Karpas-422 (cell line): ENCODE results near the gene PLXNB1. TPM values are rescaled to one million over a fixed set of nuclear protein-coding genes. Genes with fewer than 3 reads are reported as not detected.
A peak's percentile ranks its signal among the peaks of the same experiment; 100 is the strongest.

Experiments
- DNase-seq: peaks from one replicate; pipeline ENCODE4 v3.0.0-alpha.2; 2015
- H2AFZ ChIP-seq: fragments of 200-600 bp; sonication (generic); 2 replicates; pipeline ENCODE4 v1.6.1; 2014; ENCODE audit warnings: antibody characterized with exemption, low read length, mixed read lengths
- H3K27ac ChIP-seq: fragments of 200-600 bp; sonication (generic); 2 replicates; pipeline ENCODE4 v1.5.1; 2014; ENCODE audit warnings: mild to moderate bottlenecking, low read length, moderate library complexity
- H3K27me3 ChIP-seq: fragments of 200-600 bp; sonication (generic); 2 replicates; pipeline ENCODE4 v1.6.1; 2014; ENCODE audit warnings: low read length, mixed read lengths
- H3K36me3 ChIP-seq: fragments of 200-600 bp; sonication (generic); 2 replicates; pipeline ENCODE4 v1.6.1; 2014; ENCODE audit warnings: low read length, mixed read lengths; ENCODE audit not compliant: insufficient read depth
- H3K4me1 ChIP-seq: fragments of 200-600 bp; sonication (generic); 2 replicates; pipeline ENCODE4 v1.6.1; 2014; ENCODE audit warnings: mild to moderate bottlenecking, low read length, mixed read lengths
- H3K4me2 ChIP-seq: fragments of 200-600 bp; sonication (generic); 2 replicates; pipeline ENCODE4 v1.6.1; 2014; ENCODE audit warnings: low read length, low read depth, mild to moderate bottlenecking; ENCODE audit not compliant: poor library complexity, severe bottlenecking
- H3K4me3 ChIP-seq: fragments of 200-600 bp; sonication (generic); 2 replicates; pipeline ENCODE4 v1.5.1; 2014; ENCODE audit warnings: mild to moderate bottlenecking, antibody characterized with exemption, low read length, mixed read lengths
- H3K79me2 ChIP-seq: fragments of 200-600 bp; sonication (generic); 2 replicates; pipeline ENCODE4 v1.6.1; 2014; ENCODE audit warnings: mild to moderate bottlenecking, low read length, mixed read lengths
- H3K9ac ChIP-seq: fragments of 200-600 bp; sonication (generic); 2 replicates; pipeline ENCODE4 v1.6.0; 2014; ENCODE audit warnings: low read length
- H3K9me2 ChIP-seq: fragments of 200-600 bp; sonication (generic), shearing (Covaris generic); replicated peaks from 2 replicates; pipeline ENCODE4 v1.6.0; 2014; ENCODE audit warnings: mild to moderate bottlenecking, low read length, moderate library complexity; ENCODE audit not compliant: insufficient read depth
- H3K9me3 ChIP-seq: fragments of 300-700, 200-600 bp; sonication (generic); 2 replicates; pipeline ENCODE4 v1.6.1; 2014; ENCODE audit warnings: low read length, mixed read lengths
- H4K20me1 ChIP-seq: fragments of 200-600 bp; sonication (generic); 2 replicates; pipeline ENCODE4 v1.6.1; 2014; ENCODE audit warnings: mild to moderate bottlenecking, antibody characterized with exemption, low read length, low read depth; ENCODE audit not compliant: insufficient read depth
- total RNA-seq: library from RNA; depleted of rRNA; stranded (reverse); fragments of >200 nt; shearing (Covaris generic); gene quantifications from 2 replicates; pipeline ENCODE4 v1.2.3, GENCODE V29; 2014; ENCODE audit warnings: low replicate concordance

The PLXNB1 gene
- total RNA-seq, 1 experiment from 2014 or later = 34.0 TPM

DNA sequence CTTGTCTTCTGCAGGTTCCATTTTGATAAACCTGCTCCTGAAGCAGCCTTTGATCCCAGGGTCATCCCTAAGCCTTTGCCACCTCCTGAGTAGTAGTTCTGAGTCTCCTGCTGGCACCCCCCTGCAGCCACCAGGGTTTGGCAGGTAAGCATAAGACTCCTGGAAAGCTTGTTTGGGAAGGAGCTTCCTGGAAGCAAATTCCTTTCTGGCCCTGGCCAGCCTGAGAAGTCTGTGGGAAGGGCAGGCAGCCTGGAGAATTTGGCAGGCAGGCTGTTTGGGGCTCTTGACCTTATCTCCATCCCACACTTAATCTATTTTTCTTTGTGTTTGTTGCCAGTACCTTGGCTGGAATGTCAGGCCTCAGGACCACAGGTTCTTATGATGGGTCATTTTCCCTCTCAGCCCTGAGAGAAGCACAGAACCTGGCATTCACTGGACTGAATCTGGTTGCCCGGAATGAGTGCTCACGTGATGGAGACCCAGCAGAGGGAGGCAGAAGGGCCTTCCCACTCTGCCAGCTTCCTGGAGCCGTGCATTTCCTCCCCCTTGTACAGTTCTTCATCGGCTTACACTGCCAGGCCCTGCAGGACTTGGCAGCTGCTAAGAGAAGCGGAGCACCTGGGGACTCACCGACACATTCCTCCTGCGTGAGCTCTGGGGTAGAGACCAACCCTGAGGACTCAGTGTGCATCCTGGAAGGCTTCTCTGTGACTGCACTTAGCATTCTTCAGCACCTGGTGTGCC is 30.1 kb upstream of the PLXNB1 start:
- Histone ChIP-seq H3K4me3 (no peak overlapping the region), H3K9ac (no peak overlapping the region), H3K9me2 (no peaks in the 10 kb centered on the region), H3K4me2 (no peak overlapping the region), H3K4me1 (no peaks in the 10 kb centered on the region), H3K27me3 (no peaks in the 10 kb centered on the region), H3K36me3 (peaks cover 17% of the 10 kb centered on the region; the same call in 1 of the 2 replicates), H4K20me1 (no peaks in the 10 kb centered on the region), H2AFZ (no peak overlapping the region), H3K79me2 (no peaks in the 10 kb centered on the region), H3K27ac (no peak overlapping the region), H3K9me3 (no peaks in the 10 kb centered on the region)
- no peak for DNase-seq

DNA sequence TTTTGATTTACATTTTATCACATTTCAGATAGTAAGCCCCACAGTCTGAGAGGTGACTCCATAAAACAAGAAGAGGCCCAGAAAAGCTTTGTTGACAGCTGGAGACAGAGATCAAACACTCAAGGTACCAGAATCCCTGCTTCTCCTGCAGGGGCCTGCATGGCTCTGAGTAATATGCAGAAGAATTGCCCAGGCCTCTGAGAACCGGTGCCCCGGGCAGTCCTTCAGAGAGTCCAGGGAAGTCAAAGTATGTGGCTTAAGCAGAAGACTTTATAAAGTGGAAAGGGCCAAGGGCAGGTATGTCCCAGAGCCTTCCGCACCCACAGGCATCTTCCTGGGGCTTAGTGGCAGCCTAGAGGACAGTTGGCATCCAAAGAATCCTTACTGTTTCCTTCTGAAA is 29.4 kb upstream of the PLXNB1 start:
- Histone ChIP-seq H2AFZ (no peak overlapping the region), H3K9me2 (no peaks in the 10 kb centered on the region), H3K4me3 (no peak overlapping the region), H3K36me3 (peaks cover 19% of the 10 kb centered on the region), H3K4me1 (no peaks in the 10 kb centered on the region), H3K9ac (no peak overlapping the region), H3K27ac (no peak overlapping the region), H4K20me1 (no peaks in the 10 kb centered on the region), H3K27me3 (no peaks in the 10 kb centered on the region), H3K79me2 (no peaks in the 10 kb centered on the region), H3K9me3 (no peaks in the 10 kb centered on the region), H3K4me2 (no peak overlapping the region)
- DNase-seq = no peak

DNA sequence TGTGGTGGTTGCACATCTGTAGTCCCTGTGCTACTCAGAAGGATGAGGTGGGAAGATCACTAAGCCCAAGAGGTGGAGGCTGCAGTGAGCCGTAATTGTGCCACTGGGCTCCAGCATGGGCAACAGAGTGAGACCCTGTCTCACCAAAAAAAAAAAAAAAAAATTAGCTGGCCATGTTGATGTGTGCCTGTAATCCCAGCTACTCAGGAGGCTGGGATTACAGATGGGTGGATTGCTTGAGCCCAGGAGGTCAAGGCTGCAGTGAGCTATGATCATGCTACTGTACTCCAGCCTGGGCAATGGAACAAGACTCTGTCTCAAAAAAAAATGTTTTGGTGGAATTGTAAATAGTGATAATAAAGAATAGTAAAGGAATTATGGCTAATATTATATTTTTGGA is 26.6 kb upstream of the PLXNB1 start:
- no peak overlapping the region for H2AFZ ChIP-seq
- DNase-seq = no peak
- no peak overlapping the region for H3K4me3 ChIP-seq
- no peak overlapping the region for H3K27ac ChIP-seq
- H3K4me1 ChIP-seq = no peaks in the 10 kb centered on the region
- no peaks in the 10 kb centered on the region for H3K27me3 ChIP-seq
- H4K20me1 ChIP-seq = no peaks in the 10 kb centered on the region
- H3K36me3 ChIP-seq = peaks cover 27% of the 10 kb centered on the region
- no peak overlapping the region for H3K9ac ChIP-seq
- H3K9me2 ChIP-seq = no peaks in the 10 kb centered on the region
- H3K79me2 ChIP-seq = no peaks in the 10 kb centered on the region
- H3K9me3 ChIP-seq = no peaks in the 10 kb centered on the region
- no peak overlapping the region for H3K4me2 ChIP-seq

DNA sequence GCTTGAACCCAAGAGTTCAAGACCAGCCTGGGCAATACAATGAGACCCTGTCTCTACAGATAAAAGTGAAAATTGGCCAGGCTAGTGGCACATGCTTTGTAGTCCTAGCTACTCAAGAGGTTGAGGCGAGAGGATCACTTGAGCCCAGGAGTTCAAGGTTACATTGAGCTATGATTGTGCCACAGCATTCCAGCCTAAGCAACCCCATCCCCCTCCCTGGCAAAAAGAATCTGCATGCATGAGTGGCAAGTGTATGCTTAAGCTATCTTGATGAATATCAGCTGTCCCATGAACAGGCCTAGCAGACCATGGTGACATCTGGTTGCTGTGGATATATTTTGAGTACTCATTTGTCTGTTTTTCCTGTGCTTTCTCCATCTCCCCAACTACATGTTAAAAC is 21.4 kb upstream of the PLXNB1 start:
- peaks cover 29% of the 10 kb centered on the region for H3K79me2 ChIP-seq
- no peak overlapping the region for H3K4me3 ChIP-seq
- no peak overlapping the region for H3K4me2 ChIP-seq
- H2AFZ ChIP-seq = no peak overlapping the region
- H3K27ac ChIP-seq = no peak overlapping the region
- H4K20me1 ChIP-seq = no peaks in the 10 kb centered on the region
- no peaks in the 10 kb centered on the region for H3K9me3 ChIP-seq
- DNase-seq = no peak
- no peaks in the 10 kb centered on the region for H3K27me3 ChIP-seq
- no peaks in the 10 kb centered on the region for H3K9me2 ChIP-seq
- H3K36me3 ChIP-seq = peaks cover 20% of the 10 kb centered on the region
- H3K4me1 ChIP-seq = peaks cover 17% of the 10 kb centered on the region
- no peak overlapping the region for H3K9ac ChIP-seq

DNA sequence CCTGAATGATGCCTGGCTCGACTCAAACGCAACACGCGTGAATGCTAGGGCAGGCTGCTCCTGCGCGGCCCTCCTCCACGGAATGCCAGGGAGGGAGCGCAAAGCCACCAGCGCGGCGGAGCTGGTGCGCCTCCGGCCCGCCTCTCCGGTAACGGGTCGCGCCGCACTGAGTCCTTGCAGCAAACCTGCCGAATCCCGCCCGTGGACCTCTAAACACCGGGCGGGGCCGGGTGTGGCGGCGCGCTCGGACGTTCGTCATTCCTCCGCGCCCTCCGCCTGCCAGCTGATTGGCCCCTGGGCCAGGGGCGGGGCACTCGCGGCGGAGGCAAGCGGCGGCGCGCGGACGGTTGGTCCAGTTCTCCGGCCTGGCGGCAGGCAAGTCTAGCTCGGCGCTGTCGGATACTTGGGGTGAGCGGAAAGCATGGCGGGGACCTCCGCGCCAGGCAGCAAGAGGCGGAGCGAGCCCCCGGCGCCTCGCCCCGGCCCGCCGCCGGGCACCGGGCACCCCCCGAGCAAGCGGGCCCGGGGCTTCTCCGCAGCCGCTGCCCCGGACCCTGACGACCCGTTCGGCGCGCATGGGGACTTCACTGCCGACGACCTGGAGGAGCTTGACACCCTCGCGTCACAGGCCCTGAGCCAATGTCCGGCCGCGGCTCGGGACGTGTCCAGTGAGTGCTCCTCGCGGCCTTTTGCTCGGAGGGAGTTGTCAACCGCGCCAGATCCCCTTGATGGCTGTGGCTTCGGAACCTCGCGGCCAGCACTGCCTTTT is 16.7 kb upstream of the PLXNB1 start, which contains the start of gene ATRIP:
TSS of gene ATRIP (plus strand) at position 313 of the 769 bp plus-strand sequence. CDS start at position 422, 109 bp downstream.
- H3K9ac ChIP-seq = peak within 1 kb of the TSS; percentile 82
- H2AFZ ChIP-seq = peak within 1 kb of the TSS; percentile 44; the same call in 1 of the 2 replicates
- no peaks in the 10 kb centered on the region for H3K9me2 ChIP-seq
- H3K79me2 ChIP-seq = peaks cover 42% of the 10 kb centered on the region
- H3K27ac ChIP-seq = peak within 1 kb of the TSS; percentile 28; the same call in 1 of the 2 replicates
- no peaks in the 10 kb centered on the region for H3K9me3 ChIP-seq
- no peaks in the 10 kb centered on the region; the same call in 1 of the 2 replicates for H4K20me1 ChIP-seq
- H3K4me3 ChIP-seq = peak within 1 kb of the TSS; percentile 80
- H3K36me3 ChIP-seq = peaks cover 19% of the 10 kb centered on the region
- peaks cover 34% of the 10 kb centered on the region for H3K4me1 ChIP-seq
- peak; percentile 96 for DNase-seq
- H3K4me2 ChIP-seq = peak within 1 kb of the TSS; percentile 91
- no peaks in the 10 kb centered on the region for H3K27me3 ChIP-seq

DNA sequence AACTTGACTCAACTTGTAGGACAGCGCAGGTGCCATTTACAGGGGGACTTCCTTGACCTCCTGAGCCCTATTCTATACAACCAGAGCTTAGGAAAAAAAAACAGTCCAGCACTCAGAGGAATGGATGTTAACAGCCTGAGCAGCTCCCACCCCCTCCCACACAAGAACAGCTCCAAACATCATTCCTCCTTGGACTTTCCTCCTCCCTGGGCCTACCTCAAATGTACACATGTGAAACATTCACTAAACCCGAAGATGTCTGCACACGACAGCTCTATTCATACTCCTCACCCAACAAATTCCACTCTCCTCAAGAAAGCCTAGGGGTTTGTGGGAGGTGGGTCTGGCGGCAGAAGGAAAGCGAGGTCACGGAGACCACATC is 16.1 kb upstream of the PLXNB1 start:
- H3K9me3 ChIP-seq = no peaks in the 10 kb centered on the region
- peak overlapping the region; percentile 80 for H3K4me3 ChIP-seq
- H3K27ac ChIP-seq = no peak overlapping the region
- H3K9ac ChIP-seq = peak overlapping the region; percentile 82
- H3K9me2 ChIP-seq = no peaks in the 10 kb centered on the region
- DNase-seq = no peak
- peaks cover 48% of the 10 kb centered on the region for H3K79me2 ChIP-seq
- no peaks in the 10 kb centered on the region; the same call in 1 of the 2 replicates for H4K20me1 ChIP-seq
- 0 out of 2 replicates have a peak overlapping the region, but pooled peaks have one; percentile 44 for H2AFZ ChIP-seq
- peak overlapping the region; percentile 91 for H3K4me2 ChIP-seq
- H3K4me1 ChIP-seq = peaks cover 39% of the 10 kb centered on the region
- H3K36me3 ChIP-seq = peaks cover 23% of the 10 kb centered on the region
- H3K27me3 ChIP-seq = no peaks in the 10 kb centered on the region

DNA sequence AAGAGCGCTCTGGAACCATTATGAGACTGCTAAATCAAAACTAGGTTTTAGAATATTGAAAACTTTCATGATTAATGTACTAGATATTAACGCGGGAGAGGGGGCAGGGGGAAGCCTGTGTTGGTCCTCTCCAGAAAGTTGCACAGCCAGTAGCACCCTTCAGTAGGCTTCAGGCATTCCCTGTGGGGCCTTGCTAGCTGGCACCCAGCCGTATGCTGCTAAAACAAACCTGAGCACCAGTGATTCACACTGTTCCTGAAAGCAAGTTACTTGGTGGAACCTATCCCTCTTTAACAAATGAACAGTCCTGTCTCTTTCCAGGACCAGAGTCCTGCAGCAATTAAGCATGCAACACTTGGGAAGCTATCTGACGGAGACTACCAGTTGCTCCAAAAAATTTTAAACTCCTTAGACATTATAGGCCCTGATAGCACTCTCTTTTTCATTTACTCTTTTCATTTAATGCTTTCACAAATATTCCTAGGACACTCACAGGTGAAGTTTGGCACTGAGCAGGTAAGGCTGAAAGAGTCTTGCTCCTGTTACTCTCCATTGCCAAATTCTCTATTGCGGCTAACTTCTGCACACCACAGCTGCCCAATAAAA is 15.5 kb upstream of the PLXNB1 start:
- peak; percentile 63 for DNase-seq
- H3K79me2 ChIP-seq = peaks cover 54% of the 10 kb centered on the region
- H3K9me2 ChIP-seq = no peaks in the 10 kb centered on the region
- no peaks in the 10 kb centered on the region for H3K27me3 ChIP-seq
- H3K9me3 ChIP-seq = no peaks in the 10 kb centered on the region
- H2AFZ ChIP-seq = no peak overlapping the region
- no peaks in the 10 kb centered on the region; the same call in 1 of the 2 replicates for H4K20me1 ChIP-seq
- peaks cover 23% of the 10 kb centered on the region for H3K36me3 ChIP-seq
- H3K9ac ChIP-seq = peak overlapping the region; percentile 82
- H3K4me3 ChIP-seq = peak overlapping the region; percentile 80
- no peak overlapping the region for H3K27ac ChIP-seq
- peak overlapping the region; percentile 91 for H3K4me2 ChIP-seq
- peaks cover 39% of the 10 kb centered on the region for H3K4me1 ChIP-seq

DNA sequence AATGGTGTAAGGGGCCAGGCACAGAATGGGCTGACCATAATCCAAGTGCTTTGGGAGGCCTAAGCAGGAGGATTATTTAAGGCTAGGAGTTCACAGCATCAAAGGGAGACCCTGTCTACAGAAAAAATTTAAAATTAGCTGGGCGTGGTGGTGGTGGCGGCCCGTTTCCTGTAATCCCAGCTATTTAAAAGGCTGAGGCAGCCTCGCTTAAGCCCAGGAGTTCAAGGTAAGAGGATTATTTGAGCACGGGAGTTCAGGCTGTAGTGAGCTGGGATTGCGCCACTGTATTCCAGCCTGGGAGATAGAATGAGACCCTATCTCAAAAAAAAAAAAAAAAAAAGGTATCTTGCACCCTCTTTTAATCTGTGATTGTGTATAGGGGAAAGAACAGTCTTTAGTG is 12.1 kb upstream of the PLXNB1 start:
- Histone ChIP-seq H3K27ac (peak overlapping the region; percentile 69; the same call in 1 of the 2 replicates), H3K4me2 (peak overlapping the region; percentile 91), H3K9me3 (no peaks in the 10 kb centered on the region), H3K9ac (peak overlapping the region; percentile 97), H4K20me1 (no peaks in the 10 kb centered on the region; the same call in 1 of the 2 replicates), H3K4me3 (peak overlapping the region; percentile 91), H3K36me3 (peaks cover 13% of the 10 kb centered on the region), H2AFZ (no peak overlapping the region), H3K9me2 (no peaks in the 10 kb centered on the region), H3K79me2 (peaks cover 50% of the 10 kb centered on the region), H3K4me1 (peaks cover 44% of the 10 kb centered on the region), H3K27me3 (no peaks in the 10 kb centered on the region)
- DNase-seq = no peak
